ENCODE measurements around the gene NADK.

Gene NADK

DNA sequence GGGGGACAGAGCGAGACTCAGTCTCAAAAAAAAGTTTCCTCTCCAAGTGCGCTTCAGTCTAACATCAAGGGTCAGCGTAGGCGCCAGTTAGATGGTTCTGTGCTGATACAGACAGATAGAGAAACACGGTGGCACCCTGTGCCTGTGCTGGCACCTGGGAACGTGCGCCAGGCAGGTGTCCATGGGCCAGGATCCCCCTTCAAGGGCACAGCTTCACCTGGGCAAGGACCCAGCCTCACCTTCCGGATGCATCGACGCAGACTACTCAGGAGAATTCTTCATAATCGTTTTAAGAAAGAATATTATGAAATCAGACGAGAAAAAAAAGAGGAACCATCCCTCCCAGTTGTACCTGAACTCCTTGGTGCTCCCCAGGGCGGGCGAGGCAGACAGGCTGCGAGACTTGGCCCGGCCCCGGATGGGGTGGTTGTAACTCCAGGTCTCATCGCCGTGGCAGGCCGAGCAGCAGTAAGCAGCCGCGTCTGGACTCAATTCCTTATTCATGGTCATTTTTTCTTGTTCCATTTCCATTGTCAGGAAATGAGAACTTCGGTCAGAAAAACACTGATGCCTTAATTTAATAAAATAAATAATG lies 13.3 kb downstream of the NADK start:
- TF ChIP-seq, protein P1, sequence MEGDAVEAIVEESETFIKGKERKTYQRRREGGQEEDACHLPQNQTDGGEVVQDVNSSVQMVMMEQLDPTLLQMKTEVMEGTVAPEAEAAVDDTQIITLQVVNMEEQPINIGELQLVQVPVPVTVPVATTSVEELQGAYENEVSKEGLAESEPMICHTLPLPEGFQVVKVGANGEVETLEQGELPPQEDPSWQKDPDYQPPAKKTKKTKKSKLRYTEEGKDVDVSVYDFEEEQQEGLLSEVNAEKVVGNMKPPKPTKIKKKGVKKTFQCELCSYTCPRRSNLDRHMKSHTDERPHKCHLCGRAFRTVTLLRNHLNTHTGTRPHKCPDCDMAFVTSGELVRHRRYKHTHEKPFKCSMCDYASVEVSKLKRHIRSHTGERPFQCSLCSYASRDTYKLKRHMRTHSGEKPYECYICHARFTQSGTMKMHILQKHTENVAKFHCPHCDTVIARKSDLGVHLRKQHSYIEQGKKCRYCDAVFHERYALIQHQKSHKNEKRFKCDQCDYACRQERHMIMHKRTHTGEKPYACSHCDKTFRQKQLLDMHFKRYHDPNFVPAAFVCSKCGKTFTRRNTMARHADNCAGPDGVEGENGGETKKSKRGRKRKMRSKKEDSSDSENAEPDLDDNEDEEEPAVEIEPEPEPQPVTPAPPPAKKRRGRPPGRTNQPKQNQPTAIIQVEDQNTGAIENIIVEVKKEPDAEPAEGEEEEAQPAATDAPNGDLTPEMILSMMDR (IDR thresholded peaks at IDR 0.05; ENCODE audit: borderline replicate concordance, control extremely low read depth, extremely low read depth, insufficient read depth, missing control alignments) = no peak
- in situ Hi-C loops (cut with MboI; ENCODE audit: low sequenced_read_pairs, unreplicated experiment) = no loop called here
- no peak for DNase-seq (ENCODE audit: low spot score)

DNA sequence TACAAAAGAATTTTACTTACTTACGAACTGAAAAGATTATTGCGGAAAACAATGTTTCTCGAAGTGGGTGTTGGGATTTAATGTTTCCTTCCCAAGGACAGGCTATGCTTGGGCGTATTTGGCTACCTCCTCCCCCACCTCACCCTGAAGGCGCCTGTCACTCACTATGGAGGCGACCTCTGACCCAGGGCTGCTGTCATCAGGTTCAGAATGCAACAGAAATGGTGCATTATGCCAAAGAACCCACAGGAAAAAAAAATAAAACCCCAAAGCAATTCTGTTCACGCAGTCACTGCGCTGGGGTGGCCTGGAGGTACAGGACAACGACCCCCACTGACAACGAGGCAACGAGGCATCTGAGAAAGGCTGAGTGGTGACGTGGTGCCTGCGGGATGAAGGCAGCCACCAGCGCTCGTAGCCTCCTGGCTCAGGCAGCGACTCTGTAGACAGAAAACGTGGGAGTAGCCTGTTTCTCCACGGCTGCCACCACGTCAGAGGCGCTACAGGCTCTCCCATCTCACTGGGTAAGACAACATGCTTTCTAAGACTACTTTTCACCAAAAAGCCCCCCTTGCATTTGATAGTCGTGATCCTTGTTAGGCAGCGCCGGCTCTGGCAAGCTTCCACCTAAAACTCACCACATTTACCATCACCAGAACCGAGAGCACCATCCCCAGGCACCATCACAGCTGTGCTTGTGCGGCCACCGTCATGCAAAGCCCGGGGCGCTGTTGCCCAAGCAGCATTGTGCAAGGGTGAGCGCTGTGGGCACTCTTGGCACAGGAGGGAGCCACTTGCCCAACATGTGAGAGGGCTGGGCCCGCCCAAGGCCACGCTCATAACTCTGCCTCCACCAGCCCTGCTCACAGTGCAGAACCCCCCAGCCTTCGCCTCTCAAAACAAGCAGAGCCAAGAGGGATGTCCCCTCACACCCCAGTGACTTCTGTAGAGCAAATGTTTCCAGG lies 14.3 kb downstream of the NADK start:
- in situ Hi-C loops (cut with MboI; ENCODE audit: low sequenced_read_pairs, unreplicated experiment) = no loop called here
- no peak for DNase-seq (ENCODE audit: low spot score)
- TF ChIP-seq, protein P1 (IDR thresholded peaks at IDR 0.05; ENCODE audit: borderline replicate concordance, control extremely low read depth, extremely low read depth, insufficient read depth, missing control alignments) = peak; percentile 3

DNA sequence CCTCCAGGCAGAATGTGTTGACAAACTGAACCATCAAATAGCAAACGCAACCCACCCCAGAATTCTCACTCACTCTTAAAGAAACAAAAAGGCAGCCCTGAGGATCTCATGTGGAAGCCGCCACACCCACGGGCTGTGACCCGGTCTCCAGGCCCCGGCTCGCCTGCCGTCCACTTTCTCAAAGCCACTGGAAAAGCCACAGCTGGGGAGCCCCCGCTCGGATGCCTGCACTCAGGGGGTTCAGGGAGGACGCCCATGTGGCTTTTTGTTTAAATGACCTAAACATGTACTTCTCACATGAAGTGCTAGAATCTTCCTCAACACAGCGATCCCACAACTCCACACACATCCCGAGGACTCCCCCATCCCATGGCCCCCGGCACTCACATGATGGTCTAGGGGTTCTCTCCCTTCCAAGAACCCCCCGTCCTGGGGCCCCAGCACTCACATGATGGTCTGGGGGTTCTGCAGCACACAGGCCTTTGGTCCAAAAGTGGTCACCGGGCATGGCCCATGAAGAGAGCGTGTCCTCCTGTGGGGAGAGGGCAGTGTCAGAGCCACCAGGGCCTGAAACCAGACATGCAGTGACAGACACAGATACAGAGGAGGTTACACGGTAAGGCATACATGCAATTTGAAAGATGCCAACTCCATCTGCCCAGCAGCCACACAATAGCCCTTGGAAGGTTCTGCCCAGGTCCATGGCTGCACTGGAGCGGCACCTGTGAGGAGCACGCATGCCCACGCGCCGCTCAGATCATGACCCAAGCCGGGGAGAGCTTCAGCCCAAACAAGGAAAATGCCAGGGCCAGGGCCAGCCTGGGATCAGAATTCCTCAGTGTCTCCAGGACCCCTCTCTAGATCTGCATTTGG lies 16.5 kb downstream of the NADK start:
- TF ChIP-seq, protein P1 (IDR thresholded peaks at IDR 0.05; ENCODE audit: borderline replicate concordance, control extremely low read depth, extremely low read depth, insufficient read depth, missing control alignments) = no peak
- no peak for DNase-seq (ENCODE audit: low spot score)
- in situ Hi-C loops (cut with MboI; ENCODE audit: low sequenced_read_pairs, unreplicated experiment) = no loop called here

DNA sequence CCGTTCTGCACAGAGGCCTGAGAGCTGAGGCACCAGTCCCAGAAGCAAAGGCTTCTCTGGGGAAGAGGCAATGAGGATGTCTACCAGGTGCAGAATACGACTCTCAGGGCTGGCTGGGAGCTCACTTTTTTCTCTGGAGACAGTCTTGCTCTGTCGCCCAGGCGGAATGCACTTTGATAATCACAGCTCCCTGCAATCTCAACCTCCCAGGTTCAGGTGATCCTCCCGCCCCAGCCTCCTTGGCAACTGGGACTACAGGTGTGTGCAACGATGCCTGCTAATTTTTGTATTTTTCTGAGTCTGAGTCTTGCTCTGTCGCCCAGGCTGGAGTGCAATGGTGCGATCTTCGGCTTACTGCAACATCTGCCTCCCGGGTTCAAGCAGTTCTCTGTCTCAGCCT lies 17.6 kb downstream of the NADK start:
- TF ChIP-seq, protein P1 (IDR thresholded peaks at IDR 0.05; ENCODE audit: borderline replicate concordance, control extremely low read depth, extremely low read depth, insufficient read depth, missing control alignments) = no peak
- in situ Hi-C loops (cut with MboI; ENCODE audit: low sequenced_read_pairs, unreplicated experiment) = no loop called here
- no peak for DNase-seq (ENCODE audit: low spot score)

DNA sequence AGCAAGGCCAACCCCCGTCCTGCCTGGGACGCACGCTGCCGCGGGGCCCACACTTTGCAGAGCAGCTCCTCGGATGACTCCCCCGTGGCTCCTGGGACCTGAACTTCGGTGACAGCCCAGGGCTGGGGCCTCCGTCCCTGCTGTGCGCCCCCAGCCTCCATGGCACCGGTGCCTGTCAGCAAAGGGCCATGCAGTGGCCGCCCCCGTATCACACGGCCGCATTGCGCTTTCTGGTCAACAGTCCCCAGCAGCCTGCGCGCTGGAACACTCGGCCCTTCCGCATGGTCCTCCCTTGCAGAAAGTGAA lies 18.0 kb downstream of the NADK start:
- DNase-seq (ENCODE audit: low spot score) = no peak
- in situ Hi-C loops (cut with MboI; ENCODE audit: low sequenced_read_pairs, unreplicated experiment) = no loop called here
- TF ChIP-seq, protein P1 (IDR thresholded peaks at IDR 0.05; ENCODE audit: borderline replicate concordance, control extremely low read depth, extremely low read depth, insufficient read depth, missing control alignments) = no peak
